SH-SY5Y (cell line): ENCODE data around the gene SMIM3.

Experiments
- GATA2 ChIP-seq: IDR thresholded peaks from 2 replicates; pipeline ENCODE4 v1.6.1; 2011; ENCODE audit warnings: mild to moderate bottlenecking, low read depth, low read length
- GATA3 ChIP-seq: IDR thresholded peaks from 2 replicates; pipeline ENCODE4 v1.6.1; 2011; ENCODE audit warnings: low read depth, mild to moderate bottlenecking, low read length, moderate library complexity

DNA sequence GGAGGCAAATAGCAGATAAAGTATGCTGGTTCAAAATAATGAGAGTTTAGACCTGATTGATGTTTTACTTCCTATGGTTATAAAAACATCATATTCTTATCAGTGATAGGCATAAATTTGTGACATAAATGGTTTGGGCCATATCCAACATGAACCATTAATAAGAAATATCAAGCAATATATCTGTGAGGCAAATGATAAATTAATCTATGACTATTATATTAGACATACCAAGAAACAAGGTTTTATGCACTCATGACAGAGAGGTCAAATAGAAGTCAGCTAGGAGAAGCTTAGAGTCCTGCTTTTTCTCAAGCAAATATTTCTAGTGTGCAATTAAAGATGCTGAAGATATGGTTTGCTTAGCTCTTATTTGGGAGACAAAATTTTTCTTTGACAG, 10.4 kb downstream of the SMIM3 start:
- TF ChIP-seq GATA2: no peak
- no peak for TF ChIP-seq GATA3
